Suppressor macrophage treated with lipopolysaccharide for 1 hour (primary cell): ENCODE results near the gene PNRC2.
"Not testable (repeated sequence)": the region's sequence is repeated elsewhere in the genome, so short reads cannot be mapped to it uniquely, and the experiment has no call there.

Experiments used
- DNase-seq, 3 donors: peaks; one replicate each; pipeline ENCODE4 v3.0.0-alpha.2; 2020 to 2022

Gene PNRC2

DNA sequence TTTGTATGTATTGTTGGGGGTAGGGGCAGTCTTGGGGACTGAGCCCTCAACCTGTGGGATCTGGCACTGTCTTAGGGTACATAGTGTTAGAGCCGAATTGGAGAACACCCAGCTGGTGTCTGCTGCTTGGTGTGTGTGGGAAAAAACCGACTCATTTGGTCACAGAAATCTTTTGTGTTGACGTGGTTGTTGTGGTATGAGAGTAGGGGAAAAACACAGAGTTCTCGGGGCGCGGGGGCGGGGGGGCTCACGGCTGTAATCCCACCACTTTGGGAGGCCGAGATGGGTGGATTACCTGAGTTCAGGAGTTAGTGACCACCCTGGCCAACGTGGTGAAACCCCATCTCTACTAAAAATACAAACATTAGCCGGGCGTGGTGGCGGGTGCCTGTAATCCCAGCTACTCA, 35.8 kb downstream of the PNRC2 start:
- DNase-seq: no peak

DNA sequence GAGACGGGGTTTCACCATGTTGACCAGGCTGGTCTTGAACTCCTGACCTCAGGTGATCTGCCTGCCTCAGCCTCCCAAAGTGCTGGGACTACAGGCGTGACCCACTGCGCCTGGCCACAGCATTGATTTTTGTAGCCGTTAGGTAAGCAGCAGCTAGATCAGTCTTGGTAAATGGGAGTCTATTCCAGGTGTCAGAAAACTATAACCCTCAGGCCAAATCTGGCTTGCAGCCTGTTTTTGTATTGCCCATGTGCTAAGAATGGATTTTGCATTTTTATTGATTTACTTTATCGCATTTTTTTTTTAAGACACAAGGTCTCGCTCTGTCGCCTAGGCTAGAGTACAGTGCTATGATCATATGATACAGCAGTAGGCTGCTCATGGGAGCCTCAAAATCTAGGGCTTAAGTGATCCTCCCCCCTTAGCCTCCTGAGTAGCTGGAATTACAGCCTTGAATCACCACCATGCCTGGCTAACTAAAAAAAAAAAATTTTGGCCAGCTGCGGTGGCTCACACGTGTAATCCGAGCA, 37.1 kb downstream of the PNRC2 start:
- DNase-seq: peak in 1 of 3 donors; percentile 14

DNA sequence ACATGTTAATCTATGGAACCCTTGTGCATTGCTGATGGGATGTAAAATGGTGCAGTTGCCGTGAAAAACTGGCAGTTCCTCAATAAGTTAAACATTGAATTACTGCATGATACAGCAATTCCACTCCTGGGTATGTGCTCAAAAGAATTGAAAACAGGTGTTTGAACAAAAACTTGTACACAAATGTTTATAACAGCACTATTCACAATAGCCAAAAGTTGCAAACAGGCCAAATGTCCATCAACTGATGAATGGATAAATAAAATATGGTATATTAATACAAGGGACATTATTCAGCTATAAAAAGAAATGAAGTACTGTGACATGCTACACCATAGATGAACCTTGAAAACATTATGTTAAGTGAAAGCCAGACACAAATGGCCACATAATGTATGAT, 38.2 kb downstream of the PNRC2 start:
- peak in 1 of 3 donors; percentile 11 for DNase-seq

DNA sequence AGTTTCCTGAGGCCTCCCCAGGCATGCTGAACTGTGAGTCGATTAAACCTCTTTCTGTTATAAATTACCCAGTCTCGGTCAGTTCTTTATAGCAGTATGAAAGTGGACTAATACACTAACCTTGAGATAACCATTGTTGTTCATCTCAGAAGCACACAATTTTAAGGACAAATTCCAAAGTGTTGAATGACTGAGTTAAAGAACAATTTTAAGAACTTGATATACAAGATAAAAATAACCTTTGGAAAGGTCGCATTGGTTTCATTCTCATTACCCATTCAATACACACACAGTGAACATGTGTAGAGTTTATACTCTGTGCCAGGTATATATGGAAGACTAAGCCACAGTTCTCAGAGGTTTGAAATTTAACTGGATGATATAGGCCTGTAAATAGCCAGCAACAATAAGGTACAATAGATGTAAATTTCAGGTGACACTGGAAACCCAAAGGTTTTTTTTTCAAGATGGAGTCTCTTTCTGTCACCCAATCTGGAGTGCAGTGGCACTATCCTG, 39.6 kb downstream of the PNRC2 start:
- DNase-seq: no peak

DNA sequence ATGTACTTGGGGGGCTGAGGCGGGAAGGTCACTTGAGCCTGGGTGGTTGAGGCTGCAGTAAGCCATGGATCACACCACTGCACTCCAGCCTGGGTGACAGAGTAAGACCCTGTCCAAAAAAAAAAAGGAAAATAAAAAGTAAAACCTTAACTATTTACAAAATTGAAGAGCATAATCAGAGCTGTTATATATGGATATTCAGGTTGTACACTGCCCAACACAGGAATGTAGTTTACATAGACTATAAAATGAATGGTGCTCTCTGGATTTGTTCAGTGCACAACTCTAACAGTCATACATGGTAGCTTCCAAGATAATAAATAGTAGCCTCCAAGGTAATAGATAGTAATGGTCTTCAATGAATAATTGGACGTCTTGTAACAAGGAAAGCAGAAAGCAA, 43.1 kb downstream of the PNRC2 start:
- DNase-seq: no peak

- no peak for DNase-seq
Observed at GRCh38 chr1:24003331-24003972, 43.8 kb downstream of the PNRC2 start.

DNA sequence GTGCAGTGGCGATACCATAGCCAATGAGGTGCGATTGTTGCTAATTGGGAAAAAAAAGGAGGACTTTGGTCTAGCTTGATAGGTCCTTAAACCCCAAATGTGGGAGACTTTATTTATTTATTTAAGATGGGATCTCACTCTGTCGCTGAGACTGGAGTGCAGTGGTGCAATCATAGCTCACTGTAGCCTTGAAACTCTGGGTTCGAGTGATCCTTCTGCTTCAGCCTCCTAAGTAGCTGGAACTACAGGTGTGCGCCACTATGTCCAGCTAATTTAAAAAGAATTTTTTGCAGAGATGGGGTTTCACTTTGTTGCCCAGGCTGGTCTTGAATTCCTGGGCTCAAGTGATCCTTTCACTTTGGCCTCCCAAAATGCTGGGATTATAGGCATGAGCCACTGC, 44.5 kb downstream of the PNRC2 start:
- DNase-seq: no peak

- DNase-seq: no peak
Observed at GRCh38 chr1:24005163-24005562, 45.5 kb downstream of the PNRC2 start.

DNA sequence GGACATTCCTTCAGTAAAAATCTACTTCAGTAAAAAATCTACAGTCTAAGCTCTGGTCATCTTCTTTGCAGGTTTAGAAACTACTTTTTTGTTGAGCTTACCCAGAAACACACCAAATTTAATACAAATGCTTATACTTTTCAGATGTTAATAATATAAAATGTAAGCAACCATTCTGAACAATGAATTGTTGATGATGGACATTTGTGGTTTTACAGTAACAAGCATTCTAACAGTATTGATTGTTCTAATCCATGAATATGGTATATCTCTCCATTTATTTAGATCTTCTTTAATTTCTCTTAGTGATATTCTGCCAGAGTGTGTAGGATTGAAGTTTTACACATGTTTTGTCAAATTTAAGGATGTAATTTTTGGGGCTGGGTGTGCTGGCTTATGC, 47.5 kb downstream of the PNRC2 start:
- no peak for DNase-seq

- not testable (repeated sequence) for DNase-seq
Observed at GRCh38 chr1:24008574-24009184, 49.1 kb downstream of the PNRC2 start.

DNA sequence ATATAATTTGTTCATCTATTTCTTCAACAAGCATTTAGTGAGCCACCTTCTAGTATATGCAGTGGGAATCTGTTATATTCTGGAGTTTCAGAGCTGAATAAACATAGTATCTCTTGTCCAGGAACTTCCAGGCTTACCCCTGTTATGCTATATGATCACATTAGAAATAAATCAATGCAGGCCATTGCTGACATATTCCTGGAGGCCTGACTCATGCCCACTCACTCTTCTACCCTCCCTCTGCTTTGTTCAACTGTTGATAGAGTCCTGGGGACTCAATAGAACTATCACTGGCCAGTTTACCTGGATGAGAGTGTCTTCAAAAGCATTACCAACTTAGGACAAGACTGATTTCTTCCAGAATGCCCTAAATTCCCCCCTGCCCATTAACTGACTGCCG, 49.8 kb downstream of the PNRC2 start:
- no peak for DNase-seq

DNA sequence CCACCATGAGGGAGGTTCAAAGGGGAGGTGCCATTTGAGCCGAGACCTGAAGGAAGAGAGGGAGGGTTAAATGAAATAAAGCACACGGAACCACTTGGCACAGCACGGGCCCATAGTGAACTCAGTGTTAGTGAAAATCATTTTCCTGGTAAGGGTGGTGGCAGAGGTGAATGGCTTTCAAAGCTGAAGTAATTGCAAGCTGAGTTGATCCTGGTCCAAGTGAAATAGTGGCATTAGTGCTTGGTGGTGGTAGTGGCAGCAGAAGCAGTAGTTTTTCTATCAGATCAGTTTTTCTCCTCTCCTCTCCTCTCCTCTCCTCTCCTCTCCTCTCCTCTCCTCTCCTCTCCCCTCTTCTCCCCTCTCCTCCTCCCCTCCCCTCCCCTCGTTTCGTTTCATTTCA, 51.0 kb downstream of the PNRC2 start:
- DNase-seq: no peak

DNA sequence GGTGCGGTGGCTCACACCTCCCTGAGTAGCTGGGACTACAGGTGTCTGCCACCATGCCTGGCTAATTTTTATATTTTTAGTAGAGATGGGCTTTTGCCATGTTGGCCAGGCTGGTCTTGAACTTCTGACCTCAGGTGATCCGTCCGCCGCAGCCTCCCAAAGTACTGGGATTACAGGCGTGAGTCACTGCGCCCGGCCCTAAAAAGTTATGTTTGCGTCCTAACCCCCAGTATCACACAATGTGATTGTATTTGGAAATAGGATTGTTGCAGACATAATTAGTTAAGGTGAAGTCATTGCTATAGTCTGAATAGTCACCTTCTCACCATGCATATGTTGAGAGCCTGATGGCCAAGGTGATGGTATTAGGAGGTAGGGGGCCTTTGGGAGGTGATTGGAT, 53.2 kb downstream of the PNRC2 start:
- DNase-seq: not testable (repeated sequence)
